Measurements from ENCODE around the gene CLEC18C. TPM values are rescaled to one million over a fixed set of nuclear protein-coding genes. Genes with fewer than 3 reads are reported as not detected.
"Not testable (repeated sequence)": the region's sequence is repeated elsewhere in the genome, so short reads cannot be mapped to it uniquely, and the experiment has no call there.

The CLEC18C gene
- total RNA-seq, 2 donors from 2014 or later: 1.8 TPM; not detected in 1

DNA sequence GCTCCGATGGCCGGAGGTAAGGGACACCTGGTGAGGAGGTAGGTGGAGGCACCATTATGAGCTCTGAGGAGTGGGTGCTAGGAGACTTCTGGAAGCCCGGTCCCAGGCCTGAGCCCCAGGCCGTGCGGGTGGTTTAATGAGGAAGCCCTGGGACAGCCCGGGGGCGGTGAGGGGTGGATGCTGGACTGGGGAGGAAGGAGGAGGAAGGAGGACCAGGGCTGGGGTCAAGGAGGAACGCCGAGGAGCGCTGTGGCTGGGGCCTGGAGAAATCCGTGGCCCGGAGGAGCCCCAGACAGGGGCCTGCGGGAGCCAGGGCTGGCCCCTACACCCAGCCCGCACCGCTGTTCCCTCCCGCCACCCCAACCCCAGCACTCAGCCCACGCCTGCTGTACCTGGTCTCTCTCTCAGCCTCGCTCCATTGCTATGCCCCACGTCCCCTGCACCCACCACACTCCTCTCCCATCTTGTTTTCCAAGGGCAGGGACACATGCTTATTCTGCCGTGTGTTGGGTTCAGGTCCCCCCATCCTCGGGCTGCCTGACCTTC lies 873 bp downstream of the CLEC18C start:
- not testable (repeated sequence) for H3K36me3 ChIP-seq (replicated peaks in 1 of 2; ENCODE audit: insufficient read depth in 1 of 2, low read depth in 2 of 2)

DNA sequence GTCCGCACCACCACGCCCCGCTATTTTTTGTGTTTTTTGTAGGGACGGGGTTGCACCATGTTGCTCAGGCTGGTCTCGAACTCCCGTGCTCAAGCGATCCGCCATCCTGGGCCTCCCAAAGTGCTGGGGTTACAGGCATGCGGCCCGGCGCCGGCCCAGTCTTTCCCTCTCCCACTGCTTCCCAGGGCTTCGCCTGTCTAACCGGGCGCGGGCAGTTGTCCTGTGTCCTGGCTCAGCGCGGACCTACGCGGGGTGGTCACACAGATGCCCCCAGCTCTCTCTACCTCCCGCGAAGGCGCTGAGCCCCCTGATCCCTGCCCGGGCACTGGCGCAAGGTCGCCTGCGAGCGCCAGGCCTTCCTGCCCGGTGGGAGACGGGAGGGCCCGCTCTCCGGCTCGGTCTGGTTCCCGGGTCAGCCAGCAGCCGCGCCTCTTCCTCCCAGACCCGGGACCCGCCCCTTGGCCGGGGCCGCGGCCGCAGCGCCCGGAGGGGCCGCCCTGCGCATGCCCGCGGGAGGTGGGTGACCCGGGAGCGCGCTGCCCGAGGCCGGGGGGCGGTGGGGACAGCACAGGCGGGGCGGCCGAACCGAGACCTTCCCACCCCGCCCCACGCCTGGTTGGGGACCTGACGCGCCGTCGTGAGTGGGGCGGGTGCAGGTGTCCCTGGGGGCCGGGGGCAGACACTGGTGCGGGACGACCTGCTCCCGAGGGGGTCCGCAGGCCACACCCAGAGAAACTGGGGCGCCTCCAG lies 14.4 kb downstream of the CLEC18C start:
- H3K4me1 ChIP-seq; H3K27me3 ChIP-seq; H3K4me3 ChIP-seq; H3K9me3 ChIP-seq; H3K36me3 ChIP-seq (replicated peaks in 1 of 2; ENCODE audit: insufficient read depth in 1 of 2, low read depth in 2 of 2); intact Hi-C loops (cut with DNase I): not testable (repeated sequence)
- H3K27ac ChIP-seq: peak overlapping the region in 2 of 4 donors; percentile 40 to 63
- WGBS, 2 donors: 20 to 93% methylated on average over 3 to 21 of the region's 71 CpGs
- ATAC-seq: peak; percentile 82
- peak in 2 of 4 donors; percentile 23 for DNase-seq

More for the DNA sequence above, 873 bp downstream of the CLEC18C start:
- H3K9me3 ChIP-seq; H3K4me3 ChIP-seq; ATAC-seq; H3K27ac ChIP-seq; intact Hi-C loops (cut with DNase I); DNase-seq; H3K4me1 ChIP-seq; H3K27me3 ChIP-seq: not testable (repeated sequence)
- WGBS, 2 donors: 74 to 75% methylated on average over 7 to 9 of the region's 21 CpGs

DNA sequence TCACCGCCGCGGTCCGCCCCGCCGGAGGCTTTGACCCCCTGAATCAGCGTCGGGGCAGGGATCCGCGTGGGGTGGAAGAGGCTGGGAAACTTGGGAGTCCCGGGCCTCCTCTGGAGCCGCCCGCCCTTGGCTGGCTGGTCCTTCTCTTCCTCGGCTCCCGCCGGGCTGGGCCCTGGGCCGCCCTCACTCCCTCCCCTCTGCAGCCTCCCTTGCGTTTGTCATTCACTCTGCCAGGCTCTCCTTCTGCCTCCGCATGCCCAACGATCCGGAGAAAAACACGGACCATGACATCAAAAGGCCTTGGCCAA lies 15.0 kb downstream of the CLEC18C start:
- H3K4me3 ChIP-seq; H3K36me3 ChIP-seq (replicated peaks in 1 of 2; ENCODE audit: insufficient read depth in 1 of 2, low read depth in 2 of 2); H3K9me3 ChIP-seq; H3K27me3 ChIP-seq; DNase-seq; intact Hi-C loops (cut with DNase I); H3K4me1 ChIP-seq: not testable (repeated sequence)
- peak overlapping the region in 2 of 4 donors; percentile 40 to 63 for H3K27ac ChIP-seq
- peak; percentile 74 for ATAC-seq
- WGBS, 2 donors: 2% methylated on average over 14 of the region's 22 CpGs; no CpG with 5 or more reads in 1 of the 2 donors

DNA sequence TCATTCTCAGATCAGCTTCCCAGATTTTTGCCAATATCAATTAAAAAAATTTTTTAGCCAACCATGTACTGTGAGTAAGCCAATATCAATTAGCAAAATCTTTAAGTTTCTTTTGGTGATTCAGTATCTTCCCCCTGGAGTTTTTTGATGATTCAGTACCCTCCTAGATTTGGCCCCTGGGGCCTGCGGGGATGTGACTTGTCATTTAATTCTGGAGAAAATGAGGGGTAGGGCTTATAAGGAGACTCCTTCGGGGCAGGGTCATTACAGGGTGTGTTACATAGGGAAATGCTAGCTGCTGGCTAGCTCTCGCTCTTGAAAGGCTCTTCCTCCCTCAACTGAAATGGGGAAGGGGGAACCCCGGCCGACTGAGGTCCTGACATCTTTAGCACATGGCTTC lies 17.0 kb downstream of the CLEC18C start:
- no CpG with 5 or more reads among the region's 5 CpGs for WGBS, 2 donors
- intact Hi-C loops (cut with DNase I); DNase-seq; H3K4me3 ChIP-seq; H3K9me3 ChIP-seq; ATAC-seq; H3K27me3 ChIP-seq; H3K36me3 ChIP-seq (replicated peaks in 1 of 2; ENCODE audit: insufficient read depth in 1 of 2, low read depth in 2 of 2); H3K4me1 ChIP-seq; H3K27ac ChIP-seq: not testable (repeated sequence)

GRCh38 chr16:70196683-70197300 lies 23.2 kb downstream of the CLEC18C start:
- ATAC-seq: not testable (repeated sequence)

GRCh38 chr16:70197611-70198010 lies 24.0 kb downstream of the CLEC18C start:
- H3K4me3 ChIP-seq; ATAC-seq; intact Hi-C loops (cut with DNase I): not testable (repeated sequence)

More at GRCh38 chr16:70196683-70197300, 23.2 kb downstream of the CLEC18C start:
- H3K27ac ChIP-seq; H3K36me3 ChIP-seq (replicated peaks in 1 of 2; ENCODE audit: insufficient read depth in 1 of 2, low read depth in 2 of 2); H3K4me3 ChIP-seq; H3K9me3 ChIP-seq; DNase-seq; H3K4me1 ChIP-seq; intact Hi-C loops (cut with DNase I); H3K27me3 ChIP-seq: not testable (repeated sequence)
- WGBS, 2 donors: 75% methylated on average over 1 of the region's 12 CpGs; no CpG with 5 or more reads in 1 of the 2 donors

DNA sequence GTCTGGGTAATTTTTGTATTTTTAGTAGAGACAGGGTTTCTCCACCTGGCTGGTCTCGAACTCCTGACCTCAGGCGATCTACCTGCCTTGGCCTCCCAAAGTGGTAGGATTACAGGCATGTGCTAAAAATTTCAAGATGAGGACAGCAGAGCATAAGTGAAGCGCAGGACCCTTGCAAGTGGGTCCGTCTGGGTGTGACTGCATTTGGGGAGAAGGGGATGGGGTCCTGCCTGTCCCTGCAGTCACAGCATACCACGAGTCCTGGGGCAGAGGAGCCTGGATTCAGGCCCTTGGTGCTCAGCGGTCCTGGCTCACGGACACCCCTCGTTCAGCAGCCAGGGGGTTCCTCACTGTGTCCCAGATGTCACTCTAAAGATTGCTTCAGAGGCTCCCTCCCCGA lies 24.6 kb downstream of the CLEC18C start:
- H3K27me3 ChIP-seq; H3K4me1 ChIP-seq; H3K4me3 ChIP-seq; H3K27ac ChIP-seq; H3K36me3 ChIP-seq (replicated peaks in 1 of 2; ENCODE audit: insufficient read depth in 1 of 2, low read depth in 2 of 2); ATAC-seq; DNase-seq; intact Hi-C loops (cut with DNase I); H3K9me3 ChIP-seq: not testable (repeated sequence)
- WGBS, 2 donors: 81% methylated on average over 8 of the region's 9 CpGs; no CpG with 5 or more reads in 1 of the 2 donors

More at GRCh38 chr16:70197611-70198010, 24.0 kb downstream of the CLEC18C start:
- not testable (repeated sequence) for H3K9me3 ChIP-seq; DNase-seq; H3K4me1 ChIP-seq; H3K36me3 ChIP-seq (replicated peaks in 1 of 2; ENCODE audit: insufficient read depth in 1 of 2, low read depth in 2 of 2); H3K27ac ChIP-seq; H3K27me3 ChIP-seq
- 76 to 92% methylated on average over 5 to 7 of the region's 7 CpGs for WGBS, 2 donors

- H3K27me3 ChIP-seq; H3K36me3 ChIP-seq (replicated peaks in 1 of 2; ENCODE audit: insufficient read depth in 1 of 2, low read depth in 2 of 2); H3K27ac ChIP-seq; intact Hi-C loops (cut with DNase I); H3K9me3 ChIP-seq; H3K4me3 ChIP-seq; DNase-seq; ATAC-seq; H3K4me1 ChIP-seq: not testable (repeated sequence)
- 50 to 54% methylated on average over 2 to 3 of the region's 3 CpGs for WGBS, 2 donors
These were observed 25.1 kb downstream of the CLEC18C start for GRCh38 chr16:70198666-70199065.

DNA sequence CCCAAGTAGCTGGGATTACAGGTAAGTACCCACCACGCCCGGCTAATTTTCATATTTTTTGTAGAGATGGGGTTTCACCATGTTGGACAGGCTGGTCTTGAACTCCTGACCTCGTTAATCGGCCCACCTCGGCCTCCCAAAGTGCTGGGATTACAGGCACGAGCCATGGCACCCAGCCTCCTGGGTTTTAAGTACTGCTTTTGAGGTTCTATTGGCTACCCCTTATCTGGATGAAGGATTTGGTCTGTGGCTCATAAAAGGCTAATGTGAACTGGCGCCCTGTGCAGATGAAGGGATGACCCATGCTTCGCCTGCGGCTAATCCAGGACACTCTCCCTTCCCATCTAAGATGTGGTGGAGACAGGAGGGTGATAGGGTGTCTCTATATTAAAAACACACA lies 25.6 kb downstream of the CLEC18C start:
- DNase-seq; intact Hi-C loops (cut with DNase I): not testable (repeated sequence)
- 86 to 88% methylated on average over 9 of the region's 9 CpGs for WGBS, 2 donors

DNA sequence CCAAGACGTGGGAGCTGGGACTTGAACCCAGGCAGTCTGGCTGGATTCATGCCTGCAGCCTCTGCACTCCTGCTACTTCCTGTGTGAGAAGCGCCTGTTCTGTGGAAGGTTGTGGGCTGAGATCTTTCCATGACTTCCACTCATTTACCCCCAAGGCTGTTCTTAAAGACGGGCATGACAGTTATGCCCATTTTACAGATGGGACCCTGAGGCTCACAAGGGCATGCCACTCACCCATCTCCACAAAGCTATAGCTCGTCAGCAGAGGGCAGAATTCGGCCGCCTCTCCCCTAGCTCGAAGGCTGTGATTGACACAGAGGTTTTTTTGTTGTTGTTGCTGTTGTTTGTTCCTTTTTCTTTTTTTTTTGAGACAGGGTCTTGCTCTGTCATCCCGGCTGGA lies 26.5 kb downstream of the CLEC18C start:
- DNase-seq; H3K27me3 ChIP-seq; H3K4me1 ChIP-seq; H3K4me3 ChIP-seq; H3K36me3 ChIP-seq (replicated peaks in 1 of 2; ENCODE audit: insufficient read depth in 1 of 2, low read depth in 2 of 2); ATAC-seq; H3K27ac ChIP-seq; intact Hi-C loops (cut with DNase I); H3K9me3 ChIP-seq: not testable (repeated sequence)
- WGBS, 2 donors: 81 to 89% methylated on average over 6 to 7 of the region's 8 CpGs

More for the DNA sequence above, 25.6 kb downstream of the CLEC18C start:
- not testable (repeated sequence) for ATAC-seq; H3K27ac ChIP-seq; H3K27me3 ChIP-seq; H3K4me3 ChIP-seq; H3K36me3 ChIP-seq (replicated peaks in 1 of 2; ENCODE audit: insufficient read depth in 1 of 2, low read depth in 2 of 2); H3K4me1 ChIP-seq; H3K9me3 ChIP-seq

DNA sequence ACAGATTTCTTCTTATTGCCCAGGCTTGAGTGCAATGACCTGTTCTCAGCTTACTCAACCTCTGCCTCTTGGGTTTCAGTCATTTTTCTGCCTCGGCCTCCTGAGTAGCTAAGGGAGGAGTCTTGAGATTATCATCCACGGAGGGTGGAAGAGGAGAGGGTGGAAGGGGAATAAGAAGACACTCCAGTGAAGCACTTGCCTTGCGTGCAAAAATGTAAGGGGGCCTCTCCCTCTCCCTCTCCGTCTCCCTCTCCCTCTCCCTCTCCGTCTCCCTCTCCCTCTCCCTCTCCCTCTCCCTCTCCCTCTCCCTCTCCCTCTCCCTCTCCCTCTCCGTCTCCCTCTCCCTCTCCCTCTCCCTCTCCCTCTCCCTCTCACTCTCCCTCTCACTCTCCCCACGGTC lies 29.9 kb downstream of the CLEC18C start:
- WGBS, 2 donors: 81 to 92% methylated on average over 3 to 6 of the region's 7 CpGs
- intact Hi-C loops (cut with DNase I); H3K4me1 ChIP-seq; H3K27ac ChIP-seq; H3K9me3 ChIP-seq; ATAC-seq; H3K4me3 ChIP-seq; H3K36me3 ChIP-seq (replicated peaks in 1 of 2; ENCODE audit: insufficient read depth in 1 of 2, low read depth in 2 of 2); H3K27me3 ChIP-seq; DNase-seq: not testable (repeated sequence)

DNA sequence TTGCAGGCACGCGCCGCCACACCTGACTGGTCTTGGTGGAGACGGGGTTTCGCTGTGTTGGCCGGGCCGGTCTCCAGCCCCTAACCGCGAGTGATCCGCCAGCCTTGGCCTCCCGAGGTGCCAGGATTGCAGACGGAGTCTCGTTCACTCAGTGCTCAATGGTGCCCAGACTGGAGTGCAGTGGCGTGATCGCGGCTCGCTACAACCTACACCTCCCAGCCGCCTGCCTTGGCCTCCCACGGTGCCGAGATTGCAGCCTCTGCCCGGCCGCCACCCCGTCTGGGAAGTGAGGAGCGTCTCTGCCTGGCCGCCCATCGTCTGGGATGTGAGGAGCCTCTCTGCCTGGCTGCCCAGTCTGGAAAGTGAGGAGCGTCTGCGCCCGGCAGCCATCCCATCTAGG lies 30.4 kb downstream of the CLEC18C start:
- 100% methylated on average over 2 to 8 of the region's 29 CpGs for WGBS, 2 donors
- H3K4me3 ChIP-seq; H3K27me3 ChIP-seq; intact Hi-C loops (cut with DNase I); H3K4me1 ChIP-seq; ATAC-seq; H3K36me3 ChIP-seq (replicated peaks in 1 of 2; ENCODE audit: insufficient read depth in 1 of 2, low read depth in 2 of 2); DNase-seq; H3K27ac ChIP-seq; H3K9me3 ChIP-seq: not testable (repeated sequence)
